Measurements from ENCODE around the gene KCNQ1.
A peak's percentile ranks its signal among the peaks of the same experiment; 100 is the strongest.

The KCNQ1 gene

GRCh38 chr11:2800655-2801531 lies 356.1 kb downstream of the KCNQ1 start:
- Histone ChIP-seq H3K27me3 (ENCODE audit: control insufficient read depth, insufficient read depth, low read length) (no peaks in the 10 kb centered on the region), H3K27ac (ENCODE audit: low read depth, low read length) (no peak overlapping the region)

GRCh38 chr11:2801711-2802388 lies 357.0 kb downstream of the KCNQ1 start:
- Histone ChIP-seq H3K27me3 (ENCODE audit: control insufficient read depth, insufficient read depth, low read length) (no peaks in the 10 kb centered on the region), H3K4me3 (ENCODE audit: low read length) (no peak overlapping the region), H3K9ac (ENCODE audit: low read length) (no peak overlapping the region), H3K27ac (ENCODE audit: low read depth, low read length) (no peak overlapping the region), H3K36me3 (ENCODE audit: control insufficient read depth, insufficient read depth, low read length) (no peaks in the 10 kb centered on the region), H3K4me1 (ENCODE audit: control insufficient read depth, insufficient read depth, low read length) (peaks cover under 1% of the 10 kb centered on the region)

More at GRCh38 chr11:2800655-2801531, 356.1 kb downstream of the KCNQ1 start:
- Histone ChIP-seq H3K4me3 (ENCODE audit: low read length) (no peak overlapping the region), H3K4me1 (ENCODE audit: control insufficient read depth, insufficient read depth, low read length) (no peaks in the 10 kb centered on the region), H3K9ac (ENCODE audit: low read length) (no peak overlapping the region), H3K36me3 (ENCODE audit: control insufficient read depth, insufficient read depth, low read length) (no peaks in the 10 kb centered on the region)

- no peak overlapping the region for H3K27ac ChIP-seq (ENCODE audit: low read depth, low read length)
These were observed 357.8 kb downstream of the KCNQ1 start for GRCh38 chr11:2802389-2803185.

GRCh38 chr11:2803186-2804091 lies 358.6 kb downstream of the KCNQ1 start:
- H3K27ac ChIP-seq (ENCODE audit: low read depth, low read length): no peak overlapping the region
- peaks cover 13% of the 10 kb centered on the region for H3K4me1 ChIP-seq (ENCODE audit: control insufficient read depth, insufficient read depth, low read length)
- H3K4me3 ChIP-seq (ENCODE audit: low read length): no peak overlapping the region
- H3K9ac ChIP-seq (ENCODE audit: low read length): no peak overlapping the region
- H3K36me3 ChIP-seq (ENCODE audit: control insufficient read depth, insufficient read depth, low read length): no peaks in the 10 kb centered on the region
- no peaks in the 10 kb centered on the region for H3K27me3 ChIP-seq (ENCODE audit: control insufficient read depth, insufficient read depth, low read length)

More at GRCh38 chr11:2802389-2803185, 357.8 kb downstream of the KCNQ1 start:
- Histone ChIP-seq H3K27me3 (ENCODE audit: control insufficient read depth, insufficient read depth, low read length) (no peaks in the 10 kb centered on the region), H3K36me3 (ENCODE audit: control insufficient read depth, insufficient read depth, low read length) (no peaks in the 10 kb centered on the region), H3K4me3 (ENCODE audit: low read length) (no peak overlapping the region), H3K4me1 (ENCODE audit: control insufficient read depth, insufficient read depth, low read length) (peaks cover 4% of the 10 kb centered on the region), H3K9ac (ENCODE audit: low read length) (no peak overlapping the region)

- Histone ChIP-seq H3K9ac (ENCODE audit: low read length) (no peak overlapping the region), H3K27me3 (ENCODE audit: control insufficient read depth, insufficient read depth, low read length) (no peaks in the 10 kb centered on the region), H3K4me1 (ENCODE audit: control insufficient read depth, insufficient read depth, low read length) (peaks cover 13% of the 10 kb centered on the region), H3K36me3 (ENCODE audit: control insufficient read depth, insufficient read depth, low read length) (no peaks in the 10 kb centered on the region), H3K4me3 (ENCODE audit: low read length) (no peak overlapping the region), H3K27ac (ENCODE audit: low read depth, low read length) (no peak overlapping the region)
These were observed 359.4 kb downstream of the KCNQ1 start for GRCh38 chr11:2804189-2804588.

- H3K4me3 ChIP-seq (ENCODE audit: low read length): no peak overlapping the region
- no peak overlapping the region for H3K27ac ChIP-seq (ENCODE audit: low read depth, low read length)
- no peaks in the 10 kb centered on the region for H3K36me3 ChIP-seq (ENCODE audit: control insufficient read depth, insufficient read depth, low read length)
- H3K9ac ChIP-seq (ENCODE audit: low read length): no peak overlapping the region
- peaks cover 13% of the 10 kb centered on the region for H3K4me1 ChIP-seq (ENCODE audit: control insufficient read depth, insufficient read depth, low read length)
- no peaks in the 10 kb centered on the region for H3K27me3 ChIP-seq (ENCODE audit: control insufficient read depth, insufficient read depth, low read length)
These were observed 360.0 kb downstream of the KCNQ1 start for GRCh38 chr11:2804701-2805387.

GRCh38 chr11:2805388-2806056 lies 360.7 kb downstream of the KCNQ1 start:
- H3K36me3 ChIP-seq (ENCODE audit: control insufficient read depth, insufficient read depth, low read length): no peaks in the 10 kb centered on the region
- H3K9ac ChIP-seq (ENCODE audit: low read length): no peak overlapping the region
- no peak overlapping the region for H3K4me3 ChIP-seq (ENCODE audit: low read length)
- peaks cover 13% of the 10 kb centered on the region for H3K4me1 ChIP-seq (ENCODE audit: control insufficient read depth, insufficient read depth, low read length)
- no peaks in the 10 kb centered on the region for H3K27me3 ChIP-seq (ENCODE audit: control insufficient read depth, insufficient read depth, low read length)
- H3K27ac ChIP-seq (ENCODE audit: low read depth, low read length): no peak overlapping the region

- H3K27ac ChIP-seq (ENCODE audit: low read depth, low read length): peak overlapping the region; percentile 57
- no peak overlapping the region for H3K9ac ChIP-seq (ENCODE audit: low read length)
These were observed 361.7 kb downstream of the KCNQ1 start for GRCh38 chr11:2806351-2807024.

GRCh38 chr11:2807025-2807681 lies 362.3 kb downstream of the KCNQ1 start:
- Histone ChIP-seq H3K9ac (ENCODE audit: low read length) (no peak overlapping the region), H3K27ac (ENCODE audit: low read depth, low read length) (peak overlapping the region; percentile 57), H3K4me3 (ENCODE audit: low read length) (no peak overlapping the region)

More at GRCh38 chr11:2806351-2807024, 361.7 kb downstream of the KCNQ1 start:
- Histone ChIP-seq H3K4me3 (ENCODE audit: low read length) (no peak overlapping the region), H3K36me3 (ENCODE audit: control insufficient read depth, insufficient read depth, low read length) (no peaks in the 10 kb centered on the region), H3K4me1 (ENCODE audit: control insufficient read depth, insufficient read depth, low read length) (peaks cover 13% of the 10 kb centered on the region), H3K27me3 (ENCODE audit: control insufficient read depth, insufficient read depth, low read length) (no peaks in the 10 kb centered on the region)

GRCh38 chr11:2807801-2808241 lies 363.0 kb downstream of the KCNQ1 start:
- H3K4me1 ChIP-seq (ENCODE audit: control insufficient read depth, insufficient read depth, low read length): peaks cover 18% of the 10 kb centered on the region
- no peak overlapping the region for H3K4me3 ChIP-seq (ENCODE audit: low read length)
- H3K27ac ChIP-seq (ENCODE audit: low read depth, low read length): peak overlapping the region; percentile 57
- no peak overlapping the region for H3K9ac ChIP-seq (ENCODE audit: low read length)
- no peaks in the 10 kb centered on the region for H3K27me3 ChIP-seq (ENCODE audit: control insufficient read depth, insufficient read depth, low read length)
- no peaks in the 10 kb centered on the region for H3K36me3 ChIP-seq (ENCODE audit: control insufficient read depth, insufficient read depth, low read length)

More at GRCh38 chr11:2807025-2807681, 362.3 kb downstream of the KCNQ1 start:
- H3K27me3 ChIP-seq (ENCODE audit: control insufficient read depth, insufficient read depth, low read length): no peaks in the 10 kb centered on the region
- H3K4me1 ChIP-seq (ENCODE audit: control insufficient read depth, insufficient read depth, low read length): peaks cover 14% of the 10 kb centered on the region
- H3K36me3 ChIP-seq (ENCODE audit: control insufficient read depth, insufficient read depth, low read length): no peaks in the 10 kb centered on the region
